HFF-Myc (cell line): Measurements from ENCODE around the gene GNS.

Experiments used
- DNase-seq: peaks from one replicate; pipeline ENCODE4 v3.0.0-alpha.2; 2011; ENCODE audit warnings: low read depth; ENCODE audit errors: extremely low read depth
- H3K4me3 ChIP-seq: replicated peaks from 2 replicates; pipeline ENCODE4 v1.5.1; 2011; ENCODE audit warnings: low read depth, mild to moderate bottlenecking, control low read depth, low read length
- CTCF ChIP-seq: IDR thresholded peaks from 2 replicates; pipeline ENCODE4 v1.5.1; 2012; ENCODE audit warnings: mild to moderate bottlenecking, low read depth, low read length, control low read depth; ENCODE audit errors: missing control alignments

GNS gene

GRCh38 chr12:64706857-64707256 is 52.3 kb downstream of the GNS start:
- no peak for TF ChIP-seq CTCF
- no peak for DNase-seq
- H3K4me3 ChIP-seq: no peak overlapping the region

- TF ChIP-seq CTCF: no peak
- no peak overlapping the region for H3K4me3 ChIP-seq
- no peak for DNase-seq
Observed at GRCh38 chr12:64706306-64706705, 52.9 kb downstream of the GNS start.

GRCh38 chr12:64701283-64701682 is 57.9 kb downstream of the GNS start:
- H3K4me3 ChIP-seq: no peak overlapping the region
- no peak for DNase-seq
- TF ChIP-seq CTCF: no peak

- DNase-seq: no peak
- no peak for TF ChIP-seq CTCF
- no peak overlapping the region for H3K4me3 ChIP-seq
Observed at GRCh38 chr12:64700532-64700931, 58.7 kb downstream of the GNS start.

- DNase-seq: no peak
Observed at GRCh38 chr12:64699504-64700115, 59.6 kb downstream of the GNS start.

GRCh38 chr12:64696080-64696741 is 63.0 kb downstream of the GNS start:
- H3K4me3 ChIP-seq: no peak overlapping the region
- DNase-seq: no peak
- TF ChIP-seq CTCF: peak; percentile 11

More at GRCh38 chr12:64699504-64700115, 59.6 kb downstream of the GNS start:
- no peak overlapping the region for H3K4me3 ChIP-seq
- no peak for TF ChIP-seq CTCF
